SK-N-SH (cell line): Measurements from ENCODE around the gene ADGB.

Experiments used
- CHD2 ChIP-seq: fragments of 150-350 bp; IDR thresholded peaks from 2 replicates; pipeline ENCODE4 v1.6.1; 2018; ENCODE audit warnings: low read length; ENCODE audit not compliant: partially characterized antibody
- EZH2phosphoT487 ChIP-seq: fragments of 200-600 bp; sonication (generic); IDR thresholded peaks from 2 replicates; pipeline ENCODE4 v1.6.1; 2017; ENCODE audit warnings: low read depth, mixed run types, mild to moderate bottlenecking, antibody characterized with exemption, moderate library complexity, borderline replicate concordance
- FOXJ3 ChIP-seq: sonication (generic); formaldehyde crosslinking; IDR thresholded peaks from 2 replicates; pipeline ENCODE4 v1.5.1; 2020; ENCODE audit warnings: mild to moderate bottlenecking, missing genetic modification reagents
- JUND ChIP-seq: IDR thresholded peaks from 2 replicates; pipeline ENCODE4 v1.4.0; 2012
- MEF2A ChIP-seq: IDR thresholded peaks from 2 replicates; pipeline ENCODE4 v1.4.0; 2012; ENCODE audit warnings: low read depth, borderline replicate concordance
- MXI1 ChIP-seq: IDR thresholded peaks from 2 replicates; pipeline ENCODE4 v1.6.1; 2012; ENCODE audit warnings: mild to moderate bottlenecking, low read depth, low read length, improper control_type of control experiment
- POLR2AphosphoS5 ChIP-seq: IDR thresholded peaks from 2 replicates; pipeline ENCODE4 v1.6.1; 2012; ENCODE audit warnings: low read depth, low read length
- RAD21 ChIP-seq: IDR thresholded peaks from 2 replicates; pipeline ENCODE4 v1.6.1; 2012; ENCODE audit warnings: mild to moderate bottlenecking, low read length
- RXRA ChIP-seq: IDR thresholded peaks from 2 replicates; pipeline ENCODE4 v1.4.0; 2012; ENCODE audit warnings: low read depth, mild to moderate bottlenecking, borderline replicate concordance
- SIN3A ChIP-seq: IDR thresholded peaks from 2 replicates; pipeline ENCODE4 v1.6.1; 2012; ENCODE audit warnings: low read depth, mild to moderate bottlenecking, low read length, moderate library complexity, borderline replicate concordance
- TF ChIP-seq, protein P1 (sequence below): IDR thresholded peaks from 2 replicates; pipeline ENCODE4 v1.4.0; 2012; ENCODE audit warnings: low read depth
- TF ChIP-seq, protein P2 (sequence below): IDR thresholded peaks from 2 replicates; pipeline ENCODE4; 2012
- TF ChIP-seq, protein P3 (sequence below): fragments of 200-600 bp; sonication (generic); IDR thresholded peaks from 2 replicates; pipeline ENCODE4 v1.6.1; 2017; ENCODE audit warnings: antibody characterized with exemption, mild to moderate bottlenecking, moderate library complexity

DNA sequence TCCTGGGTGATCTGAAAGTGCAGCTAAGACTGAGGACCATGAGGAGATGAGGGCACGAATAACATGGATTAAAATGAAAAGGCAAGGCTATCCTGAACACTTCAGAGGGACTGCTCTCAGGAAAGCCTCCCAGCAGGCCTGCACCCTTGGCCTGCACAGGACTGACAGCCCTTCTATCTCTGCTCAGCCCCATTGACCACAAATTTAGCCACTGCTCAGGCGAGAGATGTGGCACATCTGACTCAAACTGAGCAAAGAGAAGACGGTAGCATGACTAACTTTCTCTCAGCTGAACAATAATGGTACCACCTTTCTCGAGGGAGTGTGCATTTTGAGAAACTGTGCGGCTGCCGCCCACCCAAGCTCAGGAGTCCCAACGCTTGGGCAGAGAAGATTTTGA lies 257.5 kb downstream of the ADGB start:
- TF ChIP-seq FOXJ3 (CRISPR knock-in tag) (no peak), RAD21 (no peak), SIN3A (no peak), POLR2AphosphoS5 (no peak), CHD2 (no peak), EZH2phosphoT487 (no peak), RXRA (no peak), JUND (no peak), MXI1 (no peak), MEF2A (no peak)
- TF ChIP-seq, protein P1, sequence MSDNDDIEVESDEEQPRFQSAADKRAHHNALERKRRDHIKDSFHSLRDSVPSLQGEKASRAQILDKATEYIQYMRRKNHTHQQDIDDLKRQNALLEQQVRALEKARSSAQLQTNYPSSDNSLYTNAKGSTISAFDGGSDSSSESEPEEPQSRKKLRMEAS: no peak
- TF ChIP-seq, protein P2, sequence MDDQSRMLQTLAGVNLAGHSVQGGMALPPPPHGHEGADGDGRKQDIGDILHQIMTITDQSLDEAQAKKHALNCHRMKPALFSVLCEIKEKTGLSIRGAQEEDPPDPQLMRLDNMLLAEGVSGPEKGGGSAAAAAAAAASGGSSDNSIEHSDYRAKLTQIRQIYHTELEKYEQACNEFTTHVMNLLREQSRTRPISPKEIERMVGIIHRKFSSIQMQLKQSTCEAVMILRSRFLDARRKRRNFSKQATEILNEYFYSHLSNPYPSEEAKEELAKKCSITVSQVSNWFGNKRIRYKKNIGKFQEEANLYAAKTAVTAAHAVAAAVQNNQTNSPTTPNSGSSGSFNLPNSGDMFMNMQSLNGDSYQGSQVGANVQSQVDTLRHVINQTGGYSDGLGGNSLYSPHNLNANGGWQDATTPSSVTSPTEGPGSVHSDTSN: no peak
- TF ChIP-seq, protein P3, sequence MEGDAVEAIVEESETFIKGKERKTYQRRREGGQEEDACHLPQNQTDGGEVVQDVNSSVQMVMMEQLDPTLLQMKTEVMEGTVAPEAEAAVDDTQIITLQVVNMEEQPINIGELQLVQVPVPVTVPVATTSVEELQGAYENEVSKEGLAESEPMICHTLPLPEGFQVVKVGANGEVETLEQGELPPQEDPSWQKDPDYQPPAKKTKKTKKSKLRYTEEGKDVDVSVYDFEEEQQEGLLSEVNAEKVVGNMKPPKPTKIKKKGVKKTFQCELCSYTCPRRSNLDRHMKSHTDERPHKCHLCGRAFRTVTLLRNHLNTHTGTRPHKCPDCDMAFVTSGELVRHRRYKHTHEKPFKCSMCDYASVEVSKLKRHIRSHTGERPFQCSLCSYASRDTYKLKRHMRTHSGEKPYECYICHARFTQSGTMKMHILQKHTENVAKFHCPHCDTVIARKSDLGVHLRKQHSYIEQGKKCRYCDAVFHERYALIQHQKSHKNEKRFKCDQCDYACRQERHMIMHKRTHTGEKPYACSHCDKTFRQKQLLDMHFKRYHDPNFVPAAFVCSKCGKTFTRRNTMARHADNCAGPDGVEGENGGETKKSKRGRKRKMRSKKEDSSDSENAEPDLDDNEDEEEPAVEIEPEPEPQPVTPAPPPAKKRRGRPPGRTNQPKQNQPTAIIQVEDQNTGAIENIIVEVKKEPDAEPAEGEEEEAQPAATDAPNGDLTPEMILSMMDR: no peak
